HepG2 (cell line): Measurements from ENCODE around the gene FAM169A. TPM values are rescaled to one million over a fixed set of nuclear protein-coding genes. Genes with fewer than 3 reads are reported as not detected.

Experiments used
- BRCA1 ChIP-seq: sonication (generic); formaldehyde crosslinking; IDR thresholded peaks from 2 replicates; pipeline ENCODE4 v1.4.0; 2020; ENCODE audit warnings: missing genetic modification reagents
- FOXM1 ChIP-seq: sonication (generic); formaldehyde crosslinking; IDR thresholded peaks from 2 replicates; pipeline ENCODE4 v1.5.0; 2020; ENCODE audit warnings: missing genetic modification reagents
- HNF4G ChIP-seq, 2 experiments: sonication (generic) in 1 of 2; formaldehyde crosslinking in 1 of 2; IDR thresholded peaks; 2 replicates each; pipeline versions ENCODE4 v1.4.0 to v1.6.1; 2011 to 2020; ENCODE audit warnings: borderline replicate concordance in 2 of 2, low read depth in 2 of 2, mild to moderate bottlenecking in 2 of 2, low read length in 1 of 2, missing genetic modification reagents in 1 of 2, moderate library complexity in 1 of 2
- MED8 ChIP-seq: sonication (generic); formaldehyde crosslinking; IDR thresholded peaks from 2 replicates; pipeline ENCODE4 v1.8.1; 2023; ENCODE audit warnings: mild to moderate bottlenecking, missing genetic modification reagents; ENCODE audit not compliant: insufficient replicate concordance
- MYNN ChIP-seq: sonication (generic); formaldehyde crosslinking; IDR thresholded peaks from 2 replicates; pipeline ENCODE4 v1.4.0; 2020; ENCODE audit warnings: mild to moderate bottlenecking, low read depth, missing genetic modification reagents
- PITX1 ChIP-seq: sonication (generic); formaldehyde crosslinking; IDR thresholded peaks from 2 replicates; pipeline ENCODE4 v1.5.1; 2020; ENCODE audit warnings: mild to moderate bottlenecking, missing genetic modification reagents
- RELA ChIP-seq: sonication (generic); formaldehyde crosslinking; IDR thresholded peaks from 2 replicates; pipeline ENCODE4 v1.4.0; 2020; ENCODE audit warnings: missing genetic modification reagents
- SIN3B ChIP-seq: fragments of 150-350 bp; IDR thresholded peaks from 2 replicates; pipeline ENCODE4 v1.6.1; 2014; ENCODE audit warnings: low read length
- SOX6 ChIP-seq, 2 experiments: fragments of 450-650 bp in 1 of 2; sonication (generic) in 1 of 2; formaldehyde crosslinking in 1 of 2; IDR thresholded peaks; 2 replicates each; pipeline versions ENCODE4 v1.4.0 to v1.6.1; 2017 to 2020; ENCODE audit warnings: antibody characterized with exemption in 1 of 2, mild to moderate bottlenecking in 1 of 2, missing genetic modification reagents in 1 of 2
- STAG1 ChIP-seq: sonication (generic); formaldehyde crosslinking; IDR thresholded peaks from 2 replicates; pipeline ENCODE4 v1.4.0; 2020; ENCODE audit warnings: missing genetic modification reagents
- ZMYM4 ChIP-seq: sonication (generic); formaldehyde crosslinking; IDR thresholded peaks from 2 replicates; pipeline ENCODE4 v1.8.1; 2023; ENCODE audit warnings: mild to moderate bottlenecking, missing genetic modification reagents
- ZNF326 ChIP-seq: sonication (generic); formaldehyde crosslinking; IDR thresholded peaks from 2 replicates; pipeline ENCODE4 v1.4.0; 2020; ENCODE audit warnings: missing genetic modification reagents, borderline replicate concordance
- ZNF598 ChIP-seq: sonication (generic); formaldehyde crosslinking; IDR thresholded peaks from 2 replicates; pipeline ENCODE4 v1.5.1; 2020; ENCODE audit warnings: mild to moderate bottlenecking, missing genetic modification reagents, borderline replicate concordance
- ZNF629 ChIP-seq: sonication (generic); formaldehyde crosslinking; conservative IDR thresholded peaks from 2 replicates; pipeline ENCODE4 v1.5.0; 2020; ENCODE audit warnings: missing genetic modification reagents
- ZNF674 ChIP-seq: sonication (generic); formaldehyde crosslinking; IDR thresholded peaks from 2 replicates; pipeline ENCODE4 v1.5.0; 2020; ENCODE audit warnings: low read depth, mild to moderate bottlenecking, missing genetic modification reagents
- ZNF749 ChIP-seq: sonication (generic); formaldehyde crosslinking; IDR thresholded peaks from 2 replicates; pipeline ENCODE4 v1.8.0; 2022; ENCODE audit warnings: mild to moderate bottlenecking, missing genetic modification reagents, moderate library complexity, borderline replicate concordance
- polyA plus RNA-seq, 8 experiments: library from polyadenylated mRNA; depleted of rRNA in 3 of 8; stranded (reverse) in 7 of 8; unstranded in 1 of 8; fragments of >200 nt; fragmentation: Illumina TruSeq in 4 of 8; extraction: Trizol in 4 of 8; gene quantifications; 2 replicates each; pipeline versions ENCODE4 v1.2.1 to v1.2.3, GENCODE V29; 2011 to 2016; ENCODE audit warnings: low read depth in 4 of 8, missing spikeins in 1 of 8, mixed read lengths in 1 of 8; ENCODE audit not compliant: insufficient read depth in 1 of 8
- total RNA-seq, 5 experiments: library from RNA; depleted of rRNA; stranded (reverse); fragments of >200 nt; fragmentation: Illumina TruSeq; extraction: Trizol; gene quantifications; 2 replicates each; pipeline ENCODE4 v1.2.3, GENCODE V29; 2016; ENCODE audit warnings: low read depth in 1 of 5
- TF ChIP-seq, protein P1 (sequence below): sonication (generic); formaldehyde crosslinking; IDR thresholded peaks from one replicate; pipeline ENCODE4 v1.5.1; 2020; ENCODE audit warnings: mild to moderate bottlenecking, missing genetic modification reagents; ENCODE audit errors: not compliant biosample characterization
- TF ChIP-seq, protein P2 (sequence below), 2 experiments: fragments of 450-650 bp in 1 of 2; sonication (generic) in 1 of 2; formaldehyde crosslinking; IDR thresholded peaks; 2 replicates each; pipeline versions ENCODE4 v1.5.0 to v1.8.0; 2020 to 2022; ENCODE audit warnings: mild to moderate bottlenecking in 1 of 2, missing genetic modification reagents in 1 of 2
- TF ChIP-seq, protein P3 (sequence below): sonication (generic); formaldehyde crosslinking; IDR thresholded peaks from 2 replicates; pipeline ENCODE4 v1.8.0; 2022; ENCODE audit warnings: mild to moderate bottlenecking, missing genetic modification reagents, moderate library complexity

The FAM169A gene
- total and polyA plus RNA-seq, 2 of the 13 experiments (the other 11 are each of a cell fraction or from before 2014, with no cell fraction given), result 21.1 to 110 TPM

DNA sequence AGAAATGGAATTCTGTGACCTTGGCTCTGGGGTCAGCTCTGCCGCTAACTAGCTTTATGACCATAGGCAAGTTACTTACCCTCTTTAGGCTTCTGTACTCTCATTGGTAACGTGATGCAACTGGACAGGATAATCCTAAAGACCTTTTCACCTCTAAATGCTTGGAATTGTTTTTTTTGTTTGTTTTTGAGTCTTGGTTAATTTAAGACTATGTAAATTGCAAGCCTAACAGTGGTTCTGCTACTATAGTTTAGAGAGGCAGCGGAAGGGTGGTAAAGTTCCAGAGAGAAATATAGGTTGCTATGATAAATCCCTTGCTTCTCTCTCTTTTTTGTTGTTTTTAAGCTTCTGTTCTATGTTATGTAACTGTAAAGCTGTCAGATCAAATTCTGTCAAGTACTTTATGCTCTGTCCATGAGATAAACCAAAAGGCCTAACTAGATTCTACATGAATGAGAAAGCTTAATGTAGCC lies 17.6 kb downstream of the FAM169A start (continued):
- TF ChIP-seq, protein P1, sequence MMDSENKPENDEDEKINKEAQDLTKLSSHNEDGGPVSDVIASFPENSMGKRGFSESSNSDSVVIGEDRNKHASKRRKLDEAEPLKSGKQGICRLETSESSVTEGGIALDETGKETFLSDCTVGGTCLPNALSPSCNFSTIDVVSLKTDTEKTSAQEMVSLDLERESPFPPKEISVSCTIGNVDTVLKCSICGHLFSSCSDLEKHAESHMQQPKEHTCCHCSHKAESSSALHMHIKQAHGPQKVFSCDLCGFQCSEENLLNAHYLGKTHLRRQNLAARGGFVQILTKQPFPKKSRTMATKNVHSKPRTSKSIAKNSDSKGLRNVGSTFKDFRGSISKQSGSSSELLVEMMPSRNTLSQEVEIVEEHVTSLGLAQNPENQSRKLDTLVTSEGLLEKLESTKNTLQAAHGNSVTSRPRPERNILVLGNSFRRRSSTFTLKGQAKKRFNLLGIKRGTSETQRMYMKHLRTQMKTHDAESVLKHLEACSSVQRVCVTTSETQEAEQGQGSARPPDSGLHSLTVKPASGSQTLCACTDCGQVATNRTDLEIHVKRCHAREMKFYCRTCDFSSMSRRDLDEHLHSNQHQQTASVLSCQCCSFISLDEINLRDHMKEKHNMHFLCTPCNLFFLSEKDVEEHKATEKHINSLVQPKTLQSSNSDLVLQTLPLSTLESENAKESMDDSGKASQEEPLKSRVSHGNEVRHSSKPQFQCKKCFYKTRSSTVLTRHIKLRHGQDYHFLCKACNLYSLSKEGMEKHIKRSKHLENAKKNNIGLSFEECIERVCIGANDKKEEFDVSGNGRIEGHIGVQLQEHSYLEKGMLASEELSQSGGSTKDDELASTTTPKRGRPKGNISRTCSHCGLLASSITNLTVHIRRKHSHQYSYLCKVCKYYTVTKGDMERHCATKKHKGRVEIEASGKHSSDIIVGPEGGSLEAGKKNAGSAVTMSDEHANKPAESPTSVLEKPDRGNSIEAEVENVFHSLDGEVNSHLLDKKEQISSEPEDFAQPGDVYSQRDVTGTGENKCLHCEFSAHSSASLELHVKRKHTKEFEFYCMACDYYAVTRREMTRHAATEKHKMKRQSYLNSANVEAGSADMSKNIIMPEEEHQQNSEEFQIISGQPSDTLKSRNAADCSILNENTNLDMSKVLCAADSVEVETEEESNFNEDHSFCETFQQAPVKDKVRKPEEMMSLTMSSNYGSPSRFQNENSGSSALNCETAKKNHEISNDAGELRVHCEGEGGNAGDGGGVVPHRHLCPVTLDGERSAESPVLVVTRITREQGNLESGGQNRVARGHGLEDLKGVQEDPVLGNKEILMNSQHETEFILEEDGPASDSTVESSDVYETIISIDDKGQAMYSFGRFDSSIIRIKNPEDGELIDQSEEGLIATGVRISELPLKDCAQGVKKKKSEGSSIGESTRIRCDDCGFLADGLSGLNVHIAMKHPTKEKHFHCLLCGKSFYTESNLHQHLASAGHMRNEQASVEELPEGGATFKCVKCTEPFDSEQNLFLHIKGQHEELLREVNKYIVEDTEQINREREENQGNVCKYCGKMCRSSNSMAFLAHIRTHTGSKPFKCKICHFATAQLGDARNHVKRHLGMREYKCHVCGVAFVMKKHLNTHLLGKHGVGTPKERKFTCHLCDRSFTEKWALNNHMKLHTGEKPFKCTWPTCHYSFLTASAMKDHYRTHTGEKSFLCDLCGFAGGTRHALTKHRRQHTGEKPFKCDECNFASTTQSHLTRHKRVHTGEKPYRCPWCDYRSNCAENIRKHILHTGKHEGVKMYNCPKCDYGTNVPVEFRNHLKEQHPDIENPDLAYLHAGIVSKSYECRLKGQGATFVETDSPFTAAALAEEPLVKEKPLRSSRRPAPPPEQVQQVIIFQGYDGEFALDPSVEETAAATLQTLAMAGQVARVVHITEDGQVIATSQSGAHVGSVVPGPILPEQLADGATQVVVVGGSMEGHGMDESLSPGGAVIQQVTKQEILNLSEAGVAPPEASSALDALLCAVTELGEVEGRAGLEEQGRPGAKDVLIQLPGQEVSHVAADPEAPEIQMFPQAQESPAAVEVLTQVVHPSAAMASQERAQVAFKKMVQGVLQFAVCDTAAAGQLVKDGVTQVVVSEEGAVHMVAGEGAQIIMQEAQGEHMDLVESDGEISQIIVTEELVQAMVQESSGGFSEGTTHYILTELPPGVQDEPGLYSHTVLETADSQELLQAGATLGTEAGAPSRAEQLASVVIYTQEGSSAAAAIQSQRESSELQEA (CRISPR knock-in tag), result no peak
- TF ChIP-seq ZNF674 (CRISPR knock-in tag) (no peak), MYNN (no peak), ZNF749 (no peak), PITX1 (CRISPR knock-in tag) (0 out of 2 replicates have a peak, but pooled peaks have one; percentile 23), ZNF326 (CRISPR knock-in tag) (no peak), SOX6 (IDR thresholded peaks at IDR 0.05) (no peak), SOX6 (CRISPR knock-in tag; IDR thresholded peaks at IDR 0.05) (peak; percentile 88), MED8 (no peak), ZNF598 (CRISPR knock-in tag) (no peak), SIN3B (no peak), ZNF629 (CRISPR knock-in tag) (no peak), STAG1 (0 out of 2 replicates have a peak, but pooled peaks have one; percentile 3), BRCA1 (CRISPR knock-in tag) (no peak), HNF4G (IDR thresholded peaks at IDR 0.05; ENCODE audit: borderline replicate concordance, low read depth, low read length) (0 out of 2 replicates have a peak, but pooled peaks have one; percentile 11), HNF4G (CRISPR knock-in tag; IDR thresholded peaks at IDR 0.05; ENCODE audit: borderline replicate concordance, low read depth) (no peak), FOXM1 (CRISPR knock-in tag) (no peak), ZMYM4 (peak; percentile 72), RELA (CRISPR knock-in tag) (no peak)
- TF ChIP-seq, protein P2, sequence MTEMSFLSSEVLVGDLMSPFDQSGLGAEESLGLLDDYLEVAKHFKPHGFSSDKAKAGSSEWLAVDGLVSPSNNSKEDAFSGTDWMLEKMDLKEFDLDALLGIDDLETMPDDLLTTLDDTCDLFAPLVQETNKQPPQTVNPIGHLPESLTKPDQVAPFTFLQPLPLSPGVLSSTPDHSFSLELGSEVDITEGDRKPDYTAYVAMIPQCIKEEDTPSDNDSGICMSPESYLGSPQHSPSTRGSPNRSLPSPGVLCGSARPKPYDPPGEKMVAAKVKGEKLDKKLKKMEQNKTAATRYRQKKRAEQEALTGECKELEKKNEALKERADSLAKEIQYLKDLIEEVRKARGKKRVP (CRISPR knock-in tag; IDR thresholded peaks at IDR 0.05), result peak in 1 of 2 experiments; percentile 81; a peak in 2 of 4 replicates
- TF ChIP-seq, protein P3, sequence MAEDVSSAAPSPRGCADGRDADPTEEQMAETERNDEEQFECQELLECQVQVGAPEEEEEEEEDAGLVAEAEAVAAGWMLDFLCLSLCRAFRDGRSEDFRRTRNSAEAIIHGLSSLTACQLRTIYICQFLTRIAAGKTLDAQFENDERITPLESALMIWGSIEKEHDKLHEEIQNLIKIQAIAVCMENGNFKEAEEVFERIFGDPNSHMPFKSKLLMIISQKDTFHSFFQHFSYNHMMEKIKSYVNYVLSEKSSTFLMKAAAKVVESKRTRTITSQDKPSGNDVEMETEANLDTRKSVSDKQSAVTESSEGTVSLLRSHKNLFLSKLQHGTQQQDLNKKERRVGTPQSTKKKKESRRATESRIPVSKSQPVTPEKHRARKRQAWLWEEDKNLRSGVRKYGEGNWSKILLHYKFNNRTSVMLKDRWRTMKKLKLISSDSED, result no peak
